MM.1S (cell line): ENCODE data around the gene MCUR1.

Experiments used
- CTCF ChIP-seq: fragments of 300-600 bp; sonication (generic); IDR thresholded peaks from 2 replicates; pipeline ENCODE4 v1.5.1; 2016; ENCODE audit warnings: antibody characterized with exemption, low read length, mixed read lengths
- EZH2 ChIP-seq: fragments of 300-600 bp; sonication (generic); optimal IDR thresholded peaks from 2 replicates; pipeline ENCODE3; 2017; ENCODE audit warnings: low read depth, mild to moderate bottlenecking, antibody characterized with exemption, low read length, mixed read lengths
- EZH2phosphoT487 ChIP-seq: fragments of 300-600 bp; sonication (generic); IDR thresholded peaks from 2 replicates; pipeline ENCODE4 v1.6.1; 2018; ENCODE audit warnings: antibody characterized with exemption, low read length

GRCh38 chr6:13760307-13761304, 53.8 kb downstream of the MCUR1 start:
- TF ChIP-seq CTCF (no peak), EZH2 (no peak), EZH2phosphoT487 (no peak)
